ENCODE data around the gene TBCK. TPM values are rescaled to one million over a fixed set of nuclear protein-coding genes. Genes with fewer than 3 reads are reported as not detected.

Gene TBCK
- total RNA-seq, 2 donors from 2014 or later = 31.3 to 46.1 TPM

DNA sequence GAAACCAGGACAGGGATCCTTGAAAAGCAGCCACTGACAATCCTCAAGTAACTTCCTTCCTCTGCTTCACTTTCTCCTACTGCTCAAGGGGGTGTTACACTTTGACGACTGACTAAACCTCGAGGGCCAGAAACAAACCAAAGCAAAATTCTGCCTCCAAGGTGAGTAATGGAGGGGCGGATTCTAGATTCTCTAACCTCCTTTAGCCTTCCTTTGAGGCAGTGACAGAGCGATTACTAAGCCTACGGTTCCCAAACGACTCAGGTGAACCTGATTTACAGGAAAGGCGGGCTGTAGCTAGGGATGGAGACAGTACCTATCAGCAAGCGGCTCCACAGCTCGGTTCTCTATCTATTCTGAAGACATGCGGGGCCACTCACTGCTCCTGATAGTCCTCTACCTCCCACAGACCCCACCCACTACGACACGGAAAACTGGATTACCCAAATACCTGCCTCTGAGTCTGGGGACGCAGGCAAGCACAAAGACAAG, 487 bp downstream of the TBCK start:
- peaks cover 4% of the 10 kb centered on the region for H3K36me3 Mint-ChIP-seq
- no peak overlapping the region for H3K27ac Mint-ChIP-seq
- DNase-seq (ENCODE audit: low spot score) = no peak
- H3K27me3 Mint-ChIP-seq = no peaks in the 10 kb centered on the region
- H3K4me1 Mint-ChIP-seq (ENCODE audit: low read depth in 2 of 2) = peaks cover 10 to 24% of the 10 kb centered on the region in 2 donors
- no peak overlapping the region for H3K4me3 Mint-ChIP-seq
- peak; percentile 17 to 49 for ATAC-seq
- H3K9me3 Mint-ChIP-seq = no peaks in the 10 kb centered on the region

GRCh38 chr4:106314960-106315359, 1.0 kb downstream of the TBCK start:
- no peak for ATAC-seq
- H3K9me3 Mint-ChIP-seq = no peaks in the 10 kb centered on the region

DNA sequence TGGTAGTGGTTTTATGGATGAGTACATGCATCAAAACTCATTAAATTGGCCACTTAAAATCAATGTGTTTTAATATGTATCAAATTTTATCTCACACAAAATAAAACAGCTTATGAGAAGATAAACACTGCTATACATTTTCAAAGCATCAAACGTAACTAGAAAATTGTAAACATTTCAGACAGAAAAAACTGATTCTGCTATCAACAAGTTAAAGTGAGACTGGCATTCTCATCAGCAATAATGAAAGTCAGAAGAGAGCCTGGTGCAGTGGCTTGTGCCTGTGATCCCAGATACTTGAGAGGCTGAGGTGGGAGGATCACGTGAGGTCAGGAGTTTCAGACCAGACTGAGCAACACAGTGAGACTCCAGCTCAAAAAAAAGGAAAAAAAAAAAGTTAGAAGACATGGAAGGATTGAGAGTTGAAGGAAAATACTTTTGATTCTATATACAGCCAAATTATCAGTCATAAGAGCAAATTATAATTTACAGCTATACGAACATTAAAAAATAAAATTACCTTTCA, 2.9 kb downstream of the TBCK start:
- Mint-ChIP-seq H3K36me3 (no peaks in the 10 kb centered on the region), H3K4me3 (no peak overlapping the region), H3K27ac (peak overlapping the region in 1 of 2 donors; percentile 70), H3K4me1 (ENCODE audit: low read depth in 2 of 2) (peaks cover 10 to 17% of the 10 kb centered on the region in 2 donors), H3K9me3 (no peaks in the 10 kb centered on the region), H3K27me3 (no peaks in the 10 kb centered on the region)
- DNase-seq (ENCODE audit: low spot score) (no peak), ATAC-seq (no peak)

More at GRCh38 chr4:106314960-106315359, 1.0 kb downstream of the TBCK start:
- Mint-ChIP-seq H3K4me3 (no peak overlapping the region), H3K27ac (no peak overlapping the region), H3K36me3 (no peaks in the 10 kb centered on the region), H3K4me1 (ENCODE audit: low read depth in 2 of 2) (peaks cover 10 to 20% of the 10 kb centered on the region in 2 donors), H3K27me3 (no peaks in the 10 kb centered on the region)
- DNase-seq (ENCODE audit: low spot score) = no peak

- Mint-ChIP-seq H3K36me3 (no peaks in the 10 kb centered on the region), H3K4me3 (no peak overlapping the region), H3K27ac (no peak overlapping the region), H3K4me1 (ENCODE audit: low read depth in 2 of 2) (peaks cover 10 to 14% of the 10 kb centered on the region in 2 donors), H3K27me3 (no peaks in the 10 kb centered on the region), H3K9me3 (no peaks in the 10 kb centered on the region)
- no peak for DNase-seq (ENCODE audit: low spot score)
- ATAC-seq = no peak
Measured at GRCh38 chr4:106312377-106312776, 3.6 kb downstream of the TBCK start.

DNA sequence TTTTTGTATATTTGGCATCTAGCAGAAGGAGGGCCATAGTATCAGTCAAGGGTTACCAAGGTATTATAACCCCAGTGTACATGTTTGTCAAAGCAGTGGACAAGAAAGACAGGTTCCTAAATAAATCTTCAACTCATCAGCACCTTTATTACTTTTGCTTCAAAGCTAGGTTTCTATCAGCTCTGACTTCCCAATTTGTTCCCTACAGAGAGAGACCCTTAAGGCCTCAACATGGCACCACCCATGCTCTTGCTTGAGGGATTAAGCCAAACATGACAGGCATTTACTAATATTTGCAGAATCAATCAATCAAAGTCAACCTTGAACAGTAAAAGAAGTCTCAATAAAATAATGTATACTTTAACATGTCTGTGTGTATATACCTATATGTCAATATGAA, 9.4 kb downstream of the TBCK start:
- Mint-ChIP-seq H3K36me3 (no peaks in the 10 kb centered on the region), H3K4me3 (no peak overlapping the region), H3K27me3 (no peaks in the 10 kb centered on the region), H3K9me3 (no peaks in the 10 kb centered on the region), H3K4me1 (ENCODE audit: low read depth in 2 of 2) (peaks cover 0 to 7% of the 10 kb centered on the region in 2 donors), H3K27ac (no peak overlapping the region)
- DNase-seq (ENCODE audit: low spot score) (no peak), ATAC-seq (no peak)

DNA sequence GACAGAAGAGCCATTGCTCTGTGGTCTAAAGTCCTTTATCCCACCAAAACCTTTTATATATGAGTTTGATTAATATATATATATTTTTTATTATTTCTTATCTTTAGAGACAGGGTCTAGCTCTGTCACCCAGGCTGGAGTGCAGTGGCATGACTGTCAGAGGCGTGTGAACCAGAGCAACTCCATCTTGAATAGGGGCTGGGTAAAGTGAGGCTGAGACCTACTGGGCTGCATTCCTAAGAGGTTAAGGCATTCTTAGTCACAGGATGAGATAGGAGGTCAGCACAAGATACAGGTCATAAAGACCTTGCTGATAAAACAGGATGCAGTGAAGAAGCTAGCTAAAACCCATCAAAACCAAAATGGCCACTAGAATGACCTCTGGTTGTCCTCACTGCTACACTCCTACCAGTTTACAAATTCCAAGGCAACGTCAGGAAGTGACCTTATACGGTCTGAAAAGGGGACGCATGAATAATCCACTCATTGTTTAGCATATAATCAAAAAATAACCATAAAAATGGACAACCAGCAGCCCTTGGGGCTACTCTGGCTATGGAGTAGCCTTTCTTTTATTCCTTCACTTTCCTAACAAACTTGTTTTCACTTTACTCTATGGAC, 10.5 kb downstream of the TBCK start:
- Mint-ChIP-seq H3K9me3 (no peaks in the 10 kb centered on the region), H3K36me3 (no peaks in the 10 kb centered on the region), H3K4me3 (no peak overlapping the region), H3K27ac (no peak overlapping the region), H3K4me1 (ENCODE audit: low read depth in 2 of 2) (peaks cover 0 to 7% of the 10 kb centered on the region in 2 donors), H3K27me3 (no peaks in the 10 kb centered on the region)
- DNase-seq (ENCODE audit: low spot score) = no peak
- no peak for ATAC-seq

DNA sequence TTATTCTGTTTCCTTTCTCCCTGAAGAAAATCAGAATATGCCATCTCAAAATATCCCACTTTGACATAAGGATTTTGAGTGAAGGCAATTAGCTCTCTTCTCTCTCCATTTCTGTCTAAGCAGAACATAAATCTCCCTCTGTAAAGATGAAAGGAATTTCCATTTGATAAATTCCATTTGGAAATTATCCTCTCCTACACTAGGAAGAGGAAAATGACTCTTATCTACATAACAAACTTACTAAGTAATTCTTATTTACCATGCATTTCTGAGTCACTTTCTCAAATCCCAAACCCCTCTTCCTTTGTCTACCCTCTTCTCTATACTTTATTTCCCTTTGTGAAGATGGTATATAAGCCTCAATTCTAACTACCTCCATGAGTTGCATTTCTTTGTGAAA, 11.4 kb downstream of the TBCK start:
- ATAC-seq = no peak
- Mint-ChIP-seq H3K4me3 (no peak overlapping the region), H3K36me3 (peaks cover 5% of the 10 kb centered on the region), H3K9me3 (no peaks in the 10 kb centered on the region), H3K4me1 (ENCODE audit: low read depth in 2 of 2) (peaks cover 0 to 7% of the 10 kb centered on the region in 2 donors), H3K27ac (no peak overlapping the region), H3K27me3 (no peaks in the 10 kb centered on the region)
- no peak for DNase-seq (ENCODE audit: low spot score)

DNA sequence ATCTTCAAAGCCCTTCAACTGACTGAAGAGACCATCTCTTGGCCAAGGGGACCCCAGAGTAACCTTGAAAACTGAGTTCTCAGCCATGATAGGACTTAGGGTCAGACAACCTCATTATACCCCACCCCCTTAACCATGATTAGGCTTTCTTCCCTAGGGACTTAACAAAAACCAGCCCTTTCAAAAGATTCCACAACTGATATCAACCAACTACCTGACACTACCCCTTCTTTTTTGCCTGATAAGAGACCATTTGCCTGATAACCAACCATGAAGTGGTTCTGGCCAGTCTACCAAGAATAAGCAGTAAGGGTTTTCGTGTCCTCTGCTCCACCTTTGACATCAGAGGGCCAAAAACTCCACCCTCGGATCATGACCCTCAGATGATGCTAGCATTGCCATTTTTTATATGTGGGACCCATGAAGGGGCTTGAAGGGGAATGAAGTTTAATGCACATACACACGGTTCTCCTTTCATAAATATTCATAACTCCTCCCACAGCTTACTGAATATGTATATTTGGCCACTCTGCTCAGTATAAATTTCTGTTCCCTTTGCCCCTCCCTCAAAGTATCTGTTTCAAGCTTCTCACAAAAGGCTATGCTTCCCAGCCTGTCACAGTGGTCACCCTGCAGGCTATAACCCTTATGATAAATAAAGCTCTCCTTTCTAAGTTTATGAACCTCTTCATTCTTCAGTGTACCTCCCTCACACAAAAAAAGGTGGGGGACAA, 12.3 kb downstream of the TBCK start:
- H3K27ac Mint-ChIP-seq = no peak overlapping the region
- no peak for ATAC-seq

GRCh38 chr4:106302062-106302438, 14.0 kb downstream of the TBCK start:
- Mint-ChIP-seq H3K9me3 (no peaks in the 10 kb centered on the region), H3K36me3 (peaks cover 5% of the 10 kb centered on the region), H3K27ac (no peak overlapping the region), H3K27me3 (no peaks in the 10 kb centered on the region), H3K4me3 (no peak overlapping the region), H3K4me1 (ENCODE audit: low read depth in 2 of 2) (peaks cover 0 to 4% of the 10 kb centered on the region in 2 donors)
- ATAC-seq (no peak), DNase-seq (ENCODE audit: low spot score) (no peak)

More for the DNA sequence above, 12.3 kb downstream of the TBCK start:
- no peak for DNase-seq (ENCODE audit: low spot score)
- peaks cover 5% of the 10 kb centered on the region for H3K36me3 Mint-ChIP-seq
- peaks cover 0 to 7% of the 10 kb centered on the region in 2 donors for H3K4me1 Mint-ChIP-seq (ENCODE audit: low read depth in 2 of 2)
- H3K27me3 Mint-ChIP-seq = no peaks in the 10 kb centered on the region
- no peak overlapping the region for H3K4me3 Mint-ChIP-seq
- no peaks in the 10 kb centered on the region for H3K9me3 Mint-ChIP-seq

- DNase-seq (ENCODE audit: low spot score) (no peak), ATAC-seq (no peak)
- H3K36me3 Mint-ChIP-seq = peaks cover 5% of the 10 kb centered on the region
- H3K9me3 Mint-ChIP-seq = no peaks in the 10 kb centered on the region
- no peaks in the 10 kb centered on the region for H3K27me3 Mint-ChIP-seq
- H3K4me3 Mint-ChIP-seq = no peak overlapping the region
- H3K4me1 Mint-ChIP-seq (ENCODE audit: low read depth in 2 of 2) = peaks cover 0 to 4% of the 10 kb centered on the region in 2 donors
- no peak overlapping the region for H3K27ac Mint-ChIP-seq
Measured at GRCh38 chr4:106301393-106302061, 14.5 kb downstream of the TBCK start.

GRCh38 chr4:106299977-106300376, 16.0 kb downstream of the TBCK start:
- Mint-ChIP-seq H3K27ac (no peak overlapping the region), H3K4me3 (no peak overlapping the region), H3K4me1 (ENCODE audit: low read depth in 2 of 2) (peaks cover 0 to 4% of the 10 kb centered on the region in 2 donors), H3K9me3 (no peaks in the 10 kb centered on the region), H3K27me3 (no peaks in the 10 kb centered on the region), H3K36me3 (peaks cover 5% of the 10 kb centered on the region)
- DNase-seq (ENCODE audit: low spot score) = no peak
- no peak for ATAC-seq

DNA sequence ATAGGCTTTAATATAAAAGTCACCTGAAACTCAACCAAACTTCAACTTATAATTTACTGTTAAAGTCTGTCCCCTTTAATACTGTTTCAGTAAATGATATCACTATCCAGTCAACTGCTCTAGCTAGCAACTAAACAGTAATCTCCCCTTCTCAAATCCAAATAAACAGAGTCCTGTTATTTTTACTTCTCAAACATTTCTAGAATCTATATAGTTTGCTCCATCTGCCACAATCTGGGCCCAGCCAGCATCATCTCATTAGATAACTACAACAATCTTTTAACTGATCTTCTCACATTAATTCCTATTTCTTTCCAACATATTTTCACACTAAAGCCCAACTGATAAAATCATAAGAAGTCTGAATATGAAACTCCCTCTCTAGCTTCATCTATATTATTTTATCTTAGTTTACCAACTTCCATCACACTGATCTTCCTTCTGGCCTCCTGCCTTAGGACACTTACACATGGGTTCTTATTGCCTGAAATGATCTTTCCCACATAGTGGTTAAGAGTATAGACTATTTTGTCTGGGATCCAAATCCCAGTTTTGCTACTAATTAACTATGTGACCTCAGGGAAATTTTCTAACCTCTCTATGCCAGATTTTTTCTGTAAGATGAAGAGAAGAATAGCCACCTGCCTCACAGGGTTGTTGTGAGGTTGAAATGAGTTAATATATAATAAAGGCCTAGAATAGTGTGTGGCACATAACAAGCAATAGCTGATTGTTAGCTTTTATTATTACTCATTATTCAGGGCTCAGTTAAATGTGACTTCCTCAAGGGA, 18.6 kb downstream of the TBCK start:
- Mint-ChIP-seq H3K4me1 (ENCODE audit: low read depth in 2 of 2) (no peaks in the 10 kb centered on the region), H3K9me3 (no peaks in the 10 kb centered on the region), H3K27me3 (no peaks in the 10 kb centered on the region), H3K27ac (no peak overlapping the region), H3K36me3 (peaks cover 5% of the 10 kb centered on the region), H3K4me3 (no peak overlapping the region)
- ATAC-seq (no peak), DNase-seq (ENCODE audit: low spot score) (no peak)

- Mint-ChIP-seq H3K27me3 (no peaks in the 10 kb centered on the region), H3K4me3 (no peak overlapping the region), H3K36me3 (no peaks in the 10 kb centered on the region), H3K27ac (no peak overlapping the region), H3K4me1 (ENCODE audit: low read depth in 2 of 2) (no peaks in the 10 kb centered on the region), H3K9me3 (no peaks in the 10 kb centered on the region)
- DNase-seq (ENCODE audit: low spot score) = no peak
- no peak for ATAC-seq
Measured at GRCh38 chr4:106294062-106294461, 21.9 kb downstream of the TBCK start.
